Measurements from ENCODE around the gene ANKAR. TPM values are rescaled to one million over a fixed set of nuclear protein-coding genes. Genes with fewer than 3 reads are reported as not detected.

The ANKAR gene
- total and polyA plus RNA-seq, 2 of the 8 experiments (the other 6 are each of a cell fraction or from before 2014, with no cell fraction given), result 0.56 to 1.7 TPM

- TF ChIP-seq ZNF274 (IDR thresholded peaks at IDR 0.05; ENCODE audit: borderline replicate concordance, extremely low read depth, low read length) (no peak), GTF2F1 (IDR thresholded peaks at IDR 0.05; ENCODE audit: borderline replicate concordance, low read depth, low read length) (no peak), EP300 (IDR thresholded peaks at IDR 0.05; ENCODE audit: borderline replicate concordance in 1 of 2, low read depth in 2 of 2, low read length in 2 of 2) (no peak), PHF8 (conservative IDR thresholded peaks at IDR 0.05; ENCODE audit: low read depth, low read length) (no peak)
Measured at GRCh38 chr2:189700681-189701080, 26.2 kb downstream of the ANKAR start (continued).
